ENCODE measurements around the gene ZNF785. TPM values are rescaled to one million over a fixed set of nuclear protein-coding genes. Genes with fewer than 3 reads are reported as not detected.

ZNF785 gene
- polyA plus RNA-seq, 3 donors = 0.67 to 9.0 (median 1.1) TPM

- no peaks in the 10 kb centered on the region for H3K79me2 ChIP-seq (ENCODE audit: insufficient read depth, low read length)
- no peaks in the 10 kb centered on the region for H3K36me3 ChIP-seq (replicated peaks in 1 of 2; ENCODE audit: control insufficient read depth in 1 of 2, insufficient read depth in 2 of 2, low read length in 2 of 2)
- H3K9me3 Mint-ChIP-seq = peaks cover 0 to 4% (median 1%) of the 10 kb centered on the region in 7 donors
- H3K36me3 Mint-ChIP-seq = no peaks in the 10 kb centered on the region
- no peak overlapping the region for H3K9ac ChIP-seq (ENCODE audit: insufficient read depth, low read length, poor library complexity, severe bottlenecking)
- H3K4me2 ChIP-seq (replicated peaks; ENCODE audit: extremely low read depth, low read length, poor library complexity, severe bottlenecking) = peak overlapping the region; percentile 48
- TF ChIP-seq CTCF (IDR thresholded peaks at IDR 0.05) = peak; percentile 90
- peaks cover 0 to 4% of the 10 kb centered on the region in 2 donors for H3K9me3 ChIP-seq (replicated peaks in 1 of 2; ENCODE audit: control insufficient read depth in 1 of 2, insufficient read depth in 1 of 2, low read length in 2 of 2)
- WGBS (ENCODE audit: insufficient coverage) = 62% methylated on average over 5 of the region's 18 CpGs
- no peak overlapping the region for H3K27ac ChIP-seq (ENCODE audit: low read depth in 1 of 2, low read length in 2 of 2)
- DNase-seq = peak; percentile 63 to 72 (median 70)
- peaks cover 8 to 10% of the 10 kb centered on the region in 2 donors for H3K4me1 ChIP-seq (ENCODE audit: control insufficient read depth in 1 of 2, insufficient read depth in 2 of 2, low read length in 2 of 2)
- H3K27me3 Mint-ChIP-seq (ENCODE audit: low read depth in 3 of 3) = peaks cover 0 to 5% (median 2%) of the 10 kb centered on the region in 3 donors
- peak overlapping the region in 1 of 3 experiments; percentile 54 for H3K4me3 ChIP-seq (replicated peaks in 1 of 3; ENCODE audit: low read depth in 2 of 3, low read length in 3 of 3)
- no peaks in the 10 kb centered on the region for H4K20me1 ChIP-seq (ENCODE audit: insufficient read depth, low read length)
- peaks cover 7% of the 10 kb centered on the region for H3K4me1 Mint-ChIP-seq
- H3K4me3 Mint-ChIP-seq = peak overlapping the region; percentile 62 to 87
- intact Hi-C loops (cut with micrococcal nuclease) = no loop called here
- H2AFZ ChIP-seq (ENCODE audit: insufficient read depth, low read depth, low read length, poor library complexity, severe bottlenecking) = peak overlapping the region; percentile 19
- no peaks in the 10 kb centered on the region for H3K27me3 ChIP-seq (ENCODE audit: control insufficient read depth in 2 of 2, insufficient read depth in 2 of 2, low read length in 2 of 2)
- peak overlapping the region in 6 of 7 donors; percentile 63 to 84 (median 76) for H3K27ac Mint-ChIP-seq
Measured at GRCh38 chr16:30628628-30629540, 43.4 kb upstream of the ZNF785 start.

GRCh38 chr16:30626236-30626635 lies 40.7 kb upstream of the ZNF785 start:
- H3K27me3 ChIP-seq (ENCODE audit: control insufficient read depth in 2 of 2, insufficient read depth in 2 of 2, low read length in 2 of 2) = no peaks in the 10 kb centered on the region
- Mint-ChIP-seq H3K27ac (no peak overlapping the region), H3K36me3 (no peaks in the 10 kb centered on the region), H3K4me1 (peaks cover 4% of the 10 kb centered on the region), H3K9me3 (peaks cover 0 to 8% (median 3%) of the 10 kb centered on the region in 7 donors), H3K27me3 (ENCODE audit: low read depth in 3 of 3) (peaks cover 0 to 5% (median 4%) of the 10 kb centered on the region in 3 donors), H3K4me3 (no peak overlapping the region)
- H2AFZ ChIP-seq (ENCODE audit: insufficient read depth, low read depth, low read length, poor library complexity, severe bottlenecking) = no peak overlapping the region
- no peaks in the 10 kb centered on the region for H3K36me3 ChIP-seq (replicated peaks in 1 of 2; ENCODE audit: control insufficient read depth in 1 of 2, insufficient read depth in 2 of 2, low read length in 2 of 2)
- H3K79me2 ChIP-seq (ENCODE audit: insufficient read depth, low read length) = no peaks in the 10 kb centered on the region
- H4K20me1 ChIP-seq (ENCODE audit: insufficient read depth, low read length) = no peaks in the 10 kb centered on the region
- no peak for DNase-seq
- H3K9ac ChIP-seq (ENCODE audit: insufficient read depth, low read length, poor library complexity, severe bottlenecking) = no peak overlapping the region
- no peak for TF ChIP-seq CTCF (IDR thresholded peaks at IDR 0.05)
- H3K27ac ChIP-seq (ENCODE audit: low read depth in 1 of 2, low read length in 2 of 2) = no peak overlapping the region
- peaks cover 0 to 6% of the 10 kb centered on the region in 2 donors for H3K9me3 ChIP-seq (replicated peaks in 1 of 2; ENCODE audit: control insufficient read depth in 1 of 2, insufficient read depth in 1 of 2, low read length in 2 of 2)
- peaks cover 4 to 5% of the 10 kb centered on the region in 2 donors for H3K4me1 ChIP-seq (ENCODE audit: control insufficient read depth in 1 of 2, insufficient read depth in 2 of 2, low read length in 2 of 2)
- intact Hi-C loops (cut with micrococcal nuclease) = no loop called here
- no peak overlapping the region for H3K4me3 ChIP-seq (replicated peaks in 1 of 3; ENCODE audit: low read depth in 2 of 3, low read length in 3 of 3)
- WGBS (ENCODE audit: insufficient coverage) = 86% methylated on average over 8 of the region's 9 CpGs
- H3K4me2 ChIP-seq (replicated peaks; ENCODE audit: extremely low read depth, low read length, poor library complexity, severe bottlenecking) = no peak overlapping the region

Data from CD14-positive monocyte (primary cell).